IMR-90 (cell line): ENCODE measurements around the gene SOX30. TPM values are rescaled to one million over a fixed set of nuclear protein-coding genes. Genes with fewer than 3 reads are reported as not detected.

ENCODE experiments used
- ATAC-seq: fragments of 200-7000 bp; cut with Tn5 transposase; 2 replicates; pipeline ENCODE4 v1.9.1; 2020; ENCODE audit warnings: low read depth, mild to moderate bottlenecking, moderate library complexity
- BruUV-seq: library from RNA; stranded (reverse); fragments of 400-500 nt; replicated peaks from 2 replicates; lab custom pipeline; 2021; lab: Mats Ljungman, UMichigan
- CTCF ChIA-PET: fragments of 300-600 bp; formaldehyde crosslinking; extraction: SDS; loops from one replicate; lab custom pipeline; 2021; ENCODE audit warnings: antibody characterized with exemption; lab: Yijun Ruan, JAX
- POLR2A ChIA-PET: fragments of 300-600 bp; sonication (Branson Sonifier 250); formaldehyde crosslinking; loops from one replicate; lab custom pipeline; 2022; ENCODE audit warnings: antibody characterized with exemption; ENCODE audit not compliant: unreplicated experiment; lab: Charles Lee
- DNase-seq: peaks from one replicate; pipeline ENCODE4 v3.0.0; 2013
- H2AFZ ChIP-seq: replicated peaks from 2 replicates; pipeline ENCODE3; 2013; ENCODE audit warnings: low read length, mild to moderate bottlenecking; ENCODE audit not compliant: poor library complexity
- H2AK5ac ChIP-seq: 2 replicates; pipeline ENCODE4 v1.6.1; 2013; ENCODE audit warnings: low read depth, low read length, inconsistent platforms
- H2AK9ac ChIP-seq: replicated peaks from 2 replicates; pipeline ENCODE3; 2013; ENCODE audit warnings: mild to moderate bottlenecking, low read depth, low read length, moderate library complexity; ENCODE audit not compliant: poor library complexity
- H2BK120ac ChIP-seq: 2 replicates; pipeline ENCODE4 v1.6.1; 2013; ENCODE audit warnings: low read depth, low read length, inconsistent platforms
- H2BK15ac ChIP-seq: 3 replicates; pipeline ENCODE4 v1.6.1; 2013; ENCODE audit warnings: low read depth, low read length, inconsistent platforms
- H2BK20ac ChIP-seq: 2 replicates; pipeline ENCODE4 v1.6.1; 2013; ENCODE audit warnings: low read depth, mild to moderate bottlenecking, inconsistent platforms, low read length, moderate library complexity
- H2BK5ac ChIP-seq: 2 replicates; pipeline ENCODE4 v1.6.1; 2013; ENCODE audit warnings: mild to moderate bottlenecking, low read depth, low read length, inconsistent platforms; ENCODE audit not compliant: poor library complexity, severe bottlenecking
- H3K14ac ChIP-seq: replicated peaks from 2 replicates; pipeline ENCODE4 v1.6.1; 2013; ENCODE audit warnings: low read depth, low read length, inconsistent platforms
- H3K18ac ChIP-seq: 2 replicates; pipeline ENCODE4 v1.6.1; 2013; ENCODE audit warnings: low read depth, low read length, control low read depth
- H3K23ac ChIP-seq: 2 replicates; pipeline ENCODE4 v1.6.1; 2013; ENCODE audit warnings: low read depth, low read length, inconsistent platforms
- H3K27ac ChIP-seq: 2 replicates; pipeline ENCODE4 v1.5.1; 2013; ENCODE audit warnings: mild to moderate bottlenecking, control low read depth, low read length; ENCODE audit not compliant: insufficient read depth
- H3K27me3 ChIP-seq: 2 replicates; pipeline ENCODE4 v1.6.1; 2013; ENCODE audit warnings: low read length; ENCODE audit not compliant: control insufficient read depth, insufficient read depth
- H3K36me3 ChIP-seq: 2 replicates; pipeline ENCODE4 v1.6.1; 2013; ENCODE audit warnings: low read length, mixed read lengths; ENCODE audit not compliant: control insufficient read depth, insufficient read depth
- H3K4ac ChIP-seq: 2 replicates; pipeline ENCODE4 v1.6.1; 2013; ENCODE audit warnings: low read depth, low read length, inconsistent platforms
- H3K4me1 ChIP-seq: 2 replicates; pipeline ENCODE4 v1.6.1; 2013; ENCODE audit warnings: low read length, mixed read lengths; ENCODE audit not compliant: control insufficient read depth, insufficient read depth
- H3K4me2 ChIP-seq: 2 replicates; pipeline ENCODE4 v1.6.1; 2013; ENCODE audit warnings: low read depth, mild to moderate bottlenecking, control low read depth, low read length, moderate library complexity
- H3K4me3 ChIP-seq: 2 replicates; pipeline ENCODE4 v1.5.1; 2013; ENCODE audit warnings: low read depth, mild to moderate bottlenecking, control low read depth, low read length, moderate library complexity; ENCODE audit not compliant: insufficient read depth
- H3K56ac ChIP-seq: 2 replicates; pipeline ENCODE4 v1.6.1; 2013; ENCODE audit warnings: low read length, inconsistent platforms; ENCODE audit not compliant: insufficient read depth; ENCODE audit errors: extremely low read depth
- H3K79me1 ChIP-seq, 2 experiments: 2 replicates each; pipeline ENCODE4 v1.6.1; 2013; ENCODE audit warnings: low read length in 2 of 2, inconsistent platforms in 1 of 2, low read depth in 1 of 2
- H3K9ac ChIP-seq: 2 replicates; pipeline ENCODE4 v1.6.1; 2013; ENCODE audit warnings: low read depth, low read length, control low read depth
- H3K9me1 ChIP-seq: 2 replicates; pipeline ENCODE4 v1.6.1; 2013; ENCODE audit warnings: low read length, inconsistent platforms; ENCODE audit not compliant: insufficient read depth
- H3K9me3 ChIP-seq: 2 replicates; pipeline ENCODE4 v1.6.1; 2013; ENCODE audit warnings: low read length; ENCODE audit not compliant: control insufficient read depth, insufficient read depth
- H4K20me1 ChIP-seq: 2 replicates; pipeline ENCODE4 v1.6.1; 2013; ENCODE audit warnings: low read length, inconsistent platforms; ENCODE audit not compliant: insufficient read depth
- H4K5ac ChIP-seq: 2 replicates; pipeline ENCODE4 v1.6.1; 2013; ENCODE audit warnings: mild to moderate bottlenecking, low read depth, low read length, control low read depth
- H4K8ac ChIP-seq, 2 experiments: 2 replicates each; pipeline ENCODE4 v1.6.1; 2013; ENCODE audit warnings: low read depth in 2 of 2, low read length in 2 of 2, control low read depth in 1 of 2, inconsistent platforms in 1 of 2
- H4K91ac ChIP-seq: 2 replicates; pipeline ENCODE4 v1.6.1; 2013; ENCODE audit warnings: low read depth, low read length, inconsistent platforms; ENCODE audit not compliant: insufficient read depth
- BHLHE40 ChIP-seq: fragments of 150-350 bp; IDR thresholded peaks from 2 replicates; pipeline ENCODE4 v1.6.1; 2016; ENCODE audit warnings: mild to moderate bottlenecking, low read depth, low read length
- CEBPB ChIP-seq: IDR thresholded peaks from 2 replicates; pipeline ENCODE4 v1.6.1; 2012; ENCODE audit warnings: low read depth, low read length, improper control_type of control experiment
- CHD1 ChIP-seq: IDR thresholded peaks from 2 replicates; pipeline ENCODE4 v1.6.1; 2012; ENCODE audit warnings: low read depth, low read length, improper control_type of control experiment
- FOS ChIP-seq: fragments of 150-350 bp; IDR thresholded peaks from 2 replicates; pipeline ENCODE4 v1.6.1; 2016; ENCODE audit warnings: low read depth, low read length
- MAFK ChIP-seq: IDR thresholded peaks from 2 replicates; pipeline ENCODE4 v1.6.1; 2012; ENCODE audit warnings: low read depth, low read length, improper control_type of control experiment
- MAZ ChIP-seq: IDR thresholded peaks from 2 replicates; pipeline ENCODE4 v1.6.1; 2012; ENCODE audit warnings: low read depth, mild to moderate bottlenecking, low read length, improper control_type of control experiment, moderate library complexity, borderline replicate concordance
- MXI1 ChIP-seq: IDR thresholded peaks from 2 replicates; pipeline ENCODE4 v1.6.1; 2012; ENCODE audit warnings: low read depth, mild to moderate bottlenecking, low read length, moderate library complexity, borderline replicate concordance
- NFE2L2 ChIP-seq: fragments of 150-350 bp; IDR thresholded peaks from 2 replicates; pipeline ENCODE4 v1.6.1; 2016; ENCODE audit warnings: low read depth, mild to moderate bottlenecking, low read length
- RAD21 ChIP-seq: IDR thresholded peaks from 2 replicates; pipeline ENCODE4 v1.6.1; 2012; ENCODE audit warnings: low read length, improper control_type of control experiment
- RCOR1 ChIP-seq: IDR thresholded peaks from 2 replicates; pipeline ENCODE4 v1.6.1; 2012; ENCODE audit warnings: mild to moderate bottlenecking, low read length, improper control_type of control experiment; ENCODE audit not compliant: insufficient replicate concordance
- SMC3 ChIP-seq: fragments of 150-350 bp; IDR thresholded peaks from 2 replicates; pipeline ENCODE4 v1.6.1; 2016; ENCODE audit warnings: low read depth, mild to moderate bottlenecking, antibody characterized with exemption, low read length, moderate library complexity
- WGBS, 2 experiments: methylation state at CpG; one replicate each; pipeline versions ENCODE4 v1.1.5 to v1.1.7; 2013; ENCODE audit warnings: missing lambda C conversion rate in 2 of 2; ENCODE audit not compliant: insufficient read length in 1 of 2; ENCODE audit errors: extremely low coverage in 2 of 2; 5-methylcytosine and 5-hydroxymethylcytosine counted together
- dilution Hi-C: fragments of 300-500 bp; cut with HindIII; formaldehyde crosslinking; loops from one replicate; pipeline ENCODE4 v1.14.3; 2018; ENCODE audit warnings: low sequenced_read_pairs; ENCODE audit not compliant: unreplicated experiment
- in situ Hi-C: fragments of 300-500 bp; cut with MboI; formaldehyde crosslinking; loops from 3 replicates; pipeline ENCODE4 v1.14.3; 2019; ENCODE audit warnings: low sequenced_read_pairs, inconsistent platforms, mixed read lengths
- intact Hi-C: fragments of 100-400 bp; cut with micrococcal nuclease; formaldehyde crosslinking; loops from 2 replicates; pipeline ENCODE4 v1.10.0; 2022
- polyA plus RNA-seq, 3 experiments: library from polyadenylated mRNA; depleted of rRNA; stranded (reverse); fragments of >200 nt; gene quantifications; 2 replicates each; pipeline ENCODE4 v1.2.3, GENCODE V29; 2012; ENCODE audit warnings: low replicate concordance in 1 of 3
- total RNA-seq: library from RNA; depleted of rRNA; stranded (reverse); fragments of >200 nt; gene quantifications from 2 replicates; pipeline ENCODE4 v1.2.3, GENCODE V29; 2012
- TF ChIP-seq, protein P1 (sequence below): fragments of 150-350 bp; IDR thresholded peaks from 2 replicates; pipeline ENCODE4 v1.6.1; 2016; ENCODE audit warnings: low read depth, mild to moderate bottlenecking, low read length, moderate library complexity, borderline replicate concordance

The SOX30 gene
- total and polyA plus RNA-seq, 2 of the 4 experiments (the other 2 are of a cell fraction): not detected

DNA sequence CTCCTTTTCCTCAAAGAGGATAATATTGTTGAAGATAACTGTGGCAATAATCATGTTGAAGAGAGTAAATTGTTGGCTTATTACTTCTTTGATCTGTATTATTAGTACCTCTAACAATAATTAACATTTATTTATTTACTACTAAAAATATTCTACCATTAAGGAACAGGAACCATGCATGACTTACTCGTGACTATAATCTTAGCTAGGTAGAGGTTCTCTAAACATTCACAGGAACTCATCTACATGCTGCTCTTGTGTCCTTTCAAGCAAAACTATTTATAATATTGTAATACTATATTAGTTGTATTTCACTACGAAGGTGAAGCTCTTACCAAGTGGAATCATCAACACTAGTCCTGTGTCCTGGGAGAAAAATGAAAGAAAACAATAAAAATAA is 3.1 kb downstream of the SOX30 start:
- no peak overlapping the region for H2BK5ac ChIP-seq
- H3K56ac ChIP-seq: no peak overlapping the region
- H3K27me3 ChIP-seq: no peaks in the 10 kb centered on the region
- dilution Hi-C loops: no loop called here
- no peak overlapping the region for H4K5ac ChIP-seq
- no peak overlapping the region for H3K4me2 ChIP-seq
- H3K9me3 ChIP-seq: peaks cover 2% of the 10 kb centered on the region; the same call in 1 of the 2 replicates
- no peaks in the 10 kb centered on the region for H3K36me3 ChIP-seq
- H4K91ac ChIP-seq: no peak overlapping the region
- POLR2A ChIA-PET: no interaction called here
- intact Hi-C loops: no loop called here
- no peaks in the 10 kb centered on the region for H3K79me1 ChIP-seq
- TF ChIP-seq, protein P1, sequence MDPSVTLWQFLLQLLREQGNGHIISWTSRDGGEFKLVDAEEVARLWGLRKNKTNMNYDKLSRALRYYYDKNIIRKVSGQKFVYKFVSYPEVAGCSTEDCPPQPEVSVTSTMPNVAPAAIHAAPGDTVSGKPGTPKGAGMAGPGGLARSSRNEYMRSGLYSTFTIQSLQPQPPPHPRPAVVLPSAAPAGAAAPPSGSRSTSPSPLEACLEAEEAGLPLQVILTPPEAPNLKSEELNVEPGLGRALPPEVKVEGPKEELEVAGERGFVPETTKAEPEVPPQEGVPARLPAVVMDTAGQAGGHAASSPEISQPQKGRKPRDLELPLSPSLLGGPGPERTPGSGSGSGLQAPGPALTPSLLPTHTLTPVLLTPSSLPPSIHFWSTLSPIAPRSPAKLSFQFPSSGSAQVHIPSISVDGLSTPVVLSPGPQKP: no peak
- no peak for TF ChIP-seq CEBPB
- TF ChIP-seq MAFK: no peak
- TF ChIP-seq NFE2L2: no peak
- no peak for TF ChIP-seq MXI1
- no peak for TF ChIP-seq RCOR1
- no peak for TF ChIP-seq MAZ
- no peak for TF ChIP-seq RAD21
- TF ChIP-seq FOS: no peak
- no peak for TF ChIP-seq CHD1
- no peak for TF ChIP-seq BHLHE40
- no peak for TF ChIP-seq SMC3
- H3K9me1 ChIP-seq: no peaks in the 10 kb centered on the region
- no peak overlapping the region for H2AK9ac ChIP-seq
- in situ Hi-C loops: no loop called here
- H3K9ac ChIP-seq: no peak overlapping the region
- H2AK5ac ChIP-seq: no peak overlapping the region
- no peak overlapping the region for H2BK120ac ChIP-seq
- no peak overlapping the region for H3K18ac ChIP-seq
- no TSS peak for BruUV-seq
- no peak overlapping the region for H2BK20ac ChIP-seq
- no peak overlapping the region for H3K23ac ChIP-seq
- CTCF ChIA-PET: no interaction called here
- no peak overlapping the region for H3K4me3 ChIP-seq
- no peak overlapping the region for H3K4ac ChIP-seq
- no peaks in the 10 kb centered on the region for H4K20me1 ChIP-seq
- H3K14ac ChIP-seq: no peak overlapping the region
- no peak overlapping the region for H4K8ac ChIP-seq
- no CpG with 5 or more reads among the region's 2 CpGs for WGBS, 2 experiments
- no peak overlapping the region for H2AFZ ChIP-seq
- no peak overlapping the region for H3K27ac ChIP-seq
- H2BK15ac ChIP-seq: no peak overlapping the region
- no peak for DNase-seq
- ATAC-seq: no peak
- no peaks in the 10 kb centered on the region; the same call in 1 of the 2 replicates for H3K4me1 ChIP-seq
